GM23248 (cell line): ENCODE data around the gene HK3.

ENCODE experiments used
- EZH2 ChIP-seq: fragments of 200-600 bp; sonication (generic); IDR thresholded peaks from 2 replicates; pipeline ENCODE4 v1.6.1; 2018; ENCODE audit warnings: antibody characterized with exemption, mild to moderate bottlenecking; ENCODE audit not compliant: insufficient read depth, poor library complexity, severe bottlenecking
- EZH2phosphoT487 ChIP-seq: fragments of 200-600 bp; sonication (generic); IDR thresholded peaks from 2 replicates; pipeline ENCODE4 v1.6.1; 2018; ENCODE audit warnings: antibody characterized with exemption, moderate library complexity, mild to moderate bottlenecking, low read depth; ENCODE audit not compliant: insufficient read depth

- TF ChIP-seq EZH2 (no peak), EZH2phosphoT487 (no peak)
These were observed 29.5 kb downstream of the HK3 start for GRCh38 chr5:176869501-176870109.
